Nephron progenitor cell (in vitro differentiated cells): ENCODE data around the gene SFMBT2.

ENCODE experiments used
- DNase-seq: peaks from one replicate; pipeline ENCODE4 v3.0.0; 2021
- H3K27ac Mint-ChIP-seq: 2 replicates; pipeline ENCODE4 v1.8.0; 2021; ENCODE audit warnings: mild to moderate bottlenecking, moderate library complexity, mixed read lengths
- H3K27me3 Mint-ChIP-seq: 2 replicates; pipeline ENCODE4 v1.8.0; 2021; ENCODE audit warnings: mild to moderate bottlenecking, low read depth, mixed read lengths; ENCODE audit not compliant: poor library complexity
- H3K36me3 Mint-ChIP-seq: 2 replicates; pipeline ENCODE4 v1.8.0; 2021; ENCODE audit warnings: low read depth, mixed read lengths
- H3K4me1 Mint-ChIP-seq: 2 replicates; pipeline ENCODE4 v1.8.0; 2021; ENCODE audit warnings: mixed read lengths
- H3K4me3 Mint-ChIP-seq: 2 replicates; pipeline ENCODE4 v1.8.0; 2021; ENCODE audit warnings: mild to moderate bottlenecking, moderate library complexity, mixed read lengths
- H3K9me3 Mint-ChIP-seq: 2 replicates; pipeline ENCODE4 v1.8.0; 2021; ENCODE audit warnings: mild to moderate bottlenecking, moderate library complexity, mixed read lengths
- TF ChIP-seq, protein P1 (sequence below): fragments of 200-600 bp; sonication (generic); IDR thresholded peaks from 2 replicates; pipeline ENCODE4 v1.5.0; 2021; ENCODE audit warnings: antibody characterized with exemption

The SFMBT2 gene

DNA sequence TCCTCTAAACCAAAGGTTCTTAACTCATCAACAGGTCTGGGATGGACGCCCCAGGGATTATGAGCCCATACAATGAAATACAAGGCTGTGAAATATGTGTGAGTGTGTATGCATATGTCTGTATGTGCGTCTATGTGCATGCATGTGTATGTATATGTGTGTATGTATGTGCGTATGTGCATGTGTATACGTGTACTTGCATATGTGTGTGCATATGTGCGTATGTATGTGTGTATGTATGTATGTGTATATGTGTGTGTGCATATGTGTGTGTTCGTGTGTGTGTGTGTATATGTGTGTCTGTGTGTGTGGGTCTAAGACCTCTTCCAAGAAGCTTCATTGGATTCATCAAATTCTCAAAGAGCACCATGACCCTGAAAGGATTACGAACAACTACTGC is 112.3 kb downstream of the SFMBT2 start:
- no peak for DNase-seq
- no peaks in the 10 kb centered on the region for H3K9me3 Mint-ChIP-seq
- peak overlapping the region; percentile 36 for H3K27ac Mint-ChIP-seq
- peaks cover 7% of the 10 kb centered on the region for H3K36me3 Mint-ChIP-seq
- TF ChIP-seq, protein P1, sequence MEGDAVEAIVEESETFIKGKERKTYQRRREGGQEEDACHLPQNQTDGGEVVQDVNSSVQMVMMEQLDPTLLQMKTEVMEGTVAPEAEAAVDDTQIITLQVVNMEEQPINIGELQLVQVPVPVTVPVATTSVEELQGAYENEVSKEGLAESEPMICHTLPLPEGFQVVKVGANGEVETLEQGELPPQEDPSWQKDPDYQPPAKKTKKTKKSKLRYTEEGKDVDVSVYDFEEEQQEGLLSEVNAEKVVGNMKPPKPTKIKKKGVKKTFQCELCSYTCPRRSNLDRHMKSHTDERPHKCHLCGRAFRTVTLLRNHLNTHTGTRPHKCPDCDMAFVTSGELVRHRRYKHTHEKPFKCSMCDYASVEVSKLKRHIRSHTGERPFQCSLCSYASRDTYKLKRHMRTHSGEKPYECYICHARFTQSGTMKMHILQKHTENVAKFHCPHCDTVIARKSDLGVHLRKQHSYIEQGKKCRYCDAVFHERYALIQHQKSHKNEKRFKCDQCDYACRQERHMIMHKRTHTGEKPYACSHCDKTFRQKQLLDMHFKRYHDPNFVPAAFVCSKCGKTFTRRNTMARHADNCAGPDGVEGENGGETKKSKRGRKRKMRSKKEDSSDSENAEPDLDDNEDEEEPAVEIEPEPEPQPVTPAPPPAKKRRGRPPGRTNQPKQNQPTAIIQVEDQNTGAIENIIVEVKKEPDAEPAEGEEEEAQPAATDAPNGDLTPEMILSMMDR: no peak
- peaks cover 78% of the 10 kb centered on the region for H3K4me1 Mint-ChIP-seq
- H3K27me3 Mint-ChIP-seq: peaks cover 3% of the 10 kb centered on the region
- no peak overlapping the region for H3K4me3 Mint-ChIP-seq

DNA sequence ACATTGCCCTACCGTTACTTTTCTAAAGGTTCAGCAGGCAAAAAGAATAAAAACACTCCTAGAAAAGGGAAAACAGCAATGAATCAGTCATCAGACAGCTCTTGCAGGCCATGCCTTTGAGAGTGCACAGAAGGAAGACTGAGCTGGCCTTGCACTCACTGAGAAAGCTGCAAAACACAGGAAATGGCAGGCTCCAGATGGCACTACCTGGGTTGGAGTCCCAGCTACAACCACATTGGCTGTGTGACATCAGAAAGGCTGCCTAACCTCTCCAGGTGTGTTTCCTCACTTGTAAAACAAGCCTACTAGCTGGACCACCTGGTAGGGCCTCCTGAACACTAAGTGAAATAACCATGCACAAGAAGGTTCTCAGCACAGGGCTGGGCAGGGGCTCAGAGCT is 113.7 kb downstream of the SFMBT2 start:
- H3K27me3 Mint-ChIP-seq: peaks cover 6% of the 10 kb centered on the region
- no peak for DNase-seq
- peaks cover 7% of the 10 kb centered on the region for H3K36me3 Mint-ChIP-seq
- H3K4me1 Mint-ChIP-seq: peaks cover 68% of the 10 kb centered on the region
- no peak overlapping the region for H3K4me3 Mint-ChIP-seq
- peak overlapping the region; percentile 59 for H3K27ac Mint-ChIP-seq
- no peaks in the 10 kb centered on the region for H3K9me3 Mint-ChIP-seq
- TF ChIP-seq, protein P1: no peak

DNA sequence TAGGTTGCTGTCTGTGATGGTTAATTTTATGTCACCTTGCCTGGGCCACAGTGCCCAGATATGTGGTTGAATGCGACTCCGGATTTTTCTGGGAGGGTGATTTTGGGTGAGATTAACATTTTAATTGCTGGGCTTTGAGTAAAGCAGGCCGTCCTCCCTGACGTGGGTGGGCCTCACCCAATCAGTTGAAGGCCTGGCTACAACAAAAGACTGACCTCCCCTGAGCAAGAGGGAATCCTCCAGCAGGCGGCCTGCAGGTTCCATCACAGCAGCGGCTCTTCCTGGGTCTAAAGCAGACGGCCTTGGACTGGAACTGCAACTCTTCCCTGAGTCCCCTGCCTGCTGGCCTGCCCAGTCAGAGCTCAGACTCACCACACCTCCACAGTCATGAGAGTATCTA is 114.2 kb downstream of the SFMBT2 start:
- Mint-ChIP-seq H3K4me1 (peaks cover 66% of the 10 kb centered on the region), H3K9me3 (no peaks in the 10 kb centered on the region), H3K27ac (peak overlapping the region; percentile 59), H3K4me3 (no peak overlapping the region), H3K27me3 (peaks cover 6% of the 10 kb centered on the region), H3K36me3 (peaks cover 7% of the 10 kb centered on the region)
- no peak for DNase-seq
- TF ChIP-seq, protein P1: no peak

DNA sequence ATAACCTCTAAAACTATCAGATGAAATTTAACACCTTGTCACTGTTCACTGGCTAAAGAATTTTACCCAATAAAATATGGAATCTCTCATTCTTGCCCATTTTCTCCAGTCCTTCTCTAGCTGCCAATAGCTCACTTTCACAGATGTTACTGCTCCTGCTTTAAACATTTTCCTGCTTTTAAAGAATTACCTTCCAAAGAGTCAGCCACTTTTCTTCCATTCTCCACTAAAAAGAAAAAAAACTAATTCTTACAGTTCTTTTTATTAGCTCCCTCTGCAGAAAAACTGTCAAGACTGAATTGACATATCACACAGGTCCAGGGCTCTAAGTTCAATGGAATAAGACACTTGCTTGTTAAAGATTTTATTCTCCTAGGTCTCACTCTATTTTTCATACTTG is 114.8 kb downstream of the SFMBT2 start:
- peaks cover 6% of the 10 kb centered on the region for H3K27me3 Mint-ChIP-seq
- DNase-seq: no peak
- TF ChIP-seq, protein P1: no peak
- H3K36me3 Mint-ChIP-seq: peaks cover 7% of the 10 kb centered on the region
- peaks cover 66% of the 10 kb centered on the region for H3K4me1 Mint-ChIP-seq
- H3K27ac Mint-ChIP-seq: peak overlapping the region; percentile 46
- no peaks in the 10 kb centered on the region for H3K9me3 Mint-ChIP-seq
- no peak overlapping the region for H3K4me3 Mint-ChIP-seq

DNA sequence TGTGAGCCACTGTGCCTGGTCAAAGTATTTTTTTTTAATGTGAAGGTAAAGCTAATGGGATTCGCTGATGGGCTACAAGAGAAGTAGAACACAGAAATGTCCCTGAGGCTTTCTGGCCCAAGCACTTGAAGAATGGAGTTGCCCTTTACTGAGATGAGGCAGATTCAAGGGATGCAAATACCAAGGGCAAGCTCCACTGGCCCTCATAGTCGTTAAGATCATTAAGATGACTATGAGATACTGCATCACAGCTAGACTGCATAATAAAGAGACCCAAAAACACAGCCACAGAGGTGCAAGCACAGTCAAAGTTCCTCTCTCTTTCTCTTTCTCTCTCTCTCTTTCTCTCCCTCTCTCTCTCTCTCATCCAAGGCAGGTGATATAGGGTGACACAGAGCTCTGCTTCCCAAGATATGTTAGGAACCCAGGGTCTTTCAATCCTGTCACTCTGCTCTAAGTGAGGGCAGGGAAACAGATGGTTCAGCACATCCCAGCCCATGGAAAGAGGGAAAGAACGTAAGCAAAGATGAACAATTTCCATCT is 117.4 kb downstream of the SFMBT2 start:
- H3K4me1 Mint-ChIP-seq: peaks cover 52% of the 10 kb centered on the region
- H3K4me3 Mint-ChIP-seq: no peak overlapping the region
- no peaks in the 10 kb centered on the region for H3K9me3 Mint-ChIP-seq
- no peak for DNase-seq
- peaks cover 9% of the 10 kb centered on the region for H3K27me3 Mint-ChIP-seq
- TF ChIP-seq, protein P1: no peak
- H3K36me3 Mint-ChIP-seq: peaks cover 7% of the 10 kb centered on the region
- no peak overlapping the region for H3K27ac Mint-ChIP-seq

DNA sequence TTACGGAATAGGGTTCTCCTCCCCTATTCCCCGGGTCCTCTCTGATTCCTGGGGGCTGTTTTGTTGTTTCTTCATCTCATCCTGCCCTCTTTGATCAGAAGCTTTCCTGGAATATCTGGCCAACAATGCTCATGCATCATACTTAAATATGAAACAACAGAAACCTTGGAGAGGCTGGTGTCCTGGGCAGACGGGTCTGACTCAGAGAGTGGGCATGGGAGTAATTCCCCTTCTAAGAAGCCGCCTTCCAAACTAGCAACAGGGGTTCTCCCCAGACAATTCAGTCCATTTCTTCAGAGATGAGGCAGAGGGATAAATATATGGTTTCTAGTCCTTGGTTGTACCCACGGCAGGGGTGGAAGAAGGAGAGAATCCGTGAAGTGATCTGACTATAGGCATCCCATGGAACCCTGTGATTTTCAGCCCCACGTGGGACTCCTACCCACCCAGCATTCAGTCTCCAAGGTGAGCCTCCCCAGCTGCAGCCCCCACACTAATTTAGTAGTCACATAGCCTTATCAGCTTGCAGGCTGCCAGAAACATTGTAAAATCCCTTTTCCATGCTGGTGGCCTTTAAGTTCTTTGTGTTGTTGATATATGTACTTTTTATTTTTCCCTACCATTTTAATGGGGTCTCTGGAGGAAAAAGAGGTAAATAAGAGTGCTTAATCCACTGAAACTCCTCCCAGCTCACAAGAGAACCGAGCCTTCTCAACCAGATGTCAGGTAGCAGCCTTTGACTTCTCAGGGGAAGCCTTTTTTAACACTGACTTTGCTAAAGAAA is 119.2 kb downstream of the SFMBT2 start:
- peaks cover 9% of the 10 kb centered on the region for H3K27me3 Mint-ChIP-seq

More for the DNA sequence above, 119.2 kb downstream of the SFMBT2 start:
- Mint-ChIP-seq H3K36me3 (peaks cover 6% of the 10 kb centered on the region), H3K4me1 (peaks cover 35% of the 10 kb centered on the region), H3K4me3 (no peak overlapping the region), H3K27ac (no peak overlapping the region), H3K9me3 (peaks cover 2% of the 10 kb centered on the region)
- DNase-seq: no peak
- TF ChIP-seq, protein P1: no peak
